SK-N-SH (cell line): Measurements from ENCODE around the gene CNGA4. TPM values are rescaled to one million over a fixed set of nuclear protein-coding genes. Genes with fewer than 3 reads are reported as not detected.

Experiments used
- CTCF ChIA-PET: fragments of 300-600, 350-600 bp; formaldehyde crosslinking; extraction: SDS; loops from one replicate; lab custom pipeline; 2021; lab: Yijun Ruan, JAX
- POLR2A ChIA-PET: fragments of 350-600 bp; sonication (Branson Sonifier 250); formaldehyde crosslinking; extraction: SDS; loops from one replicate; lab custom pipeline; 2020; ENCODE audit warnings: antibody characterized with exemption, inconsistent platforms; lab: Yijun Ruan, JAX
- DNase-seq: peaks from one replicate; pipeline ENCODE4 v3.0.0; 2012
- H2AFZ ChIP-seq: fragments of 200-600 bp; sonication (generic); 2 replicates; pipeline ENCODE4 v1.8.1; 2016; ENCODE audit warnings: antibody characterized with exemption, mild to moderate bottlenecking, low read depth
- H3F3A ChIP-seq: fragments of 200-600 bp; sonication (generic); replicated peaks from 2 replicates; pipeline ENCODE3; 2016; ENCODE audit warnings: antibody characterized with exemption, mild to moderate bottlenecking; ENCODE audit not compliant: insufficient read depth
- H3K27ac ChIP-seq, 2 experiments: fragments of 200-500 bp in 1 of 2; fragments of 200-600 bp in 1 of 2; sonication (Bioruptor generic) in 1 of 2; sonication (generic), shearing (Covaris generic) in 1 of 2; 2 replicates each; pipeline versions ENCODE4 v1.5.1 to v1.6.1; 2014 to 2016; ENCODE audit warnings: low read depth in 2 of 2, inconsistent platforms in 1 of 2, low read length in 1 of 2, mild to moderate bottlenecking in 1 of 2, mixed read lengths in 1 of 2
- H3K27me3 ChIP-seq: fragments of 200-600 bp; sonication (generic), shearing (Covaris generic); 2 replicates; pipeline ENCODE4 v1.6.1; 2016; ENCODE audit warnings: mixed run types; ENCODE audit not compliant: insufficient read depth
- H3K36me3 ChIP-seq, 2 experiments: fragments of 200-500 bp in 1 of 2; fragments of 200-600 bp in 1 of 2; sonication (Bioruptor generic) in 1 of 2; sonication (generic) in 1 of 2; replicated peaks in 1 of 2; 2 replicates each; pipeline versions ENCODE3 to v1.5.1; 2014 to 2016; ENCODE audit warnings: low read length in 1 of 2, mild to moderate bottlenecking in 1 of 2; ENCODE audit not compliant: insufficient read depth in 2 of 2, control insufficient read depth in 1 of 2
- H3K4me1 ChIP-seq, 2 experiments: fragments of 200-500 bp in 1 of 2; fragments of 200-600 bp in 1 of 2; sonication (Bioruptor generic) in 1 of 2; sonication (generic), shearing (Covaris generic) in 1 of 2; 2 replicates each; pipeline versions ENCODE4 v1.5.1 to v1.6.1; 2014 to 2016; ENCODE audit warnings: low read depth in 1 of 2, low read length in 1 of 2, mixed run types in 1 of 2; ENCODE audit not compliant: insufficient read depth in 2 of 2, control insufficient read depth in 1 of 2
- H3K4me2 ChIP-seq: fragments of 200-600 bp; sonication (generic), shearing (Covaris generic); 2 replicates; pipeline ENCODE4 v1.6.1; 2017; ENCODE audit warnings: mixed run types
- H3K4me3 ChIP-seq, 2 experiments: fragments of 200-500 bp in 1 of 2; fragments of 200-600 bp in 1 of 2; sonication (Bioruptor generic) in 1 of 2; sonication (generic), shearing (Covaris generic) in 1 of 2; 2 replicates each; pipeline versions ENCODE4 v1.5.1 to v1.8.1; 2014 to 2016; ENCODE audit warnings: low read depth in 2 of 2, inconsistent platforms in 1 of 2, low read length in 1 of 2, mild to moderate bottlenecking in 1 of 2, mixed read lengths in 1 of 2, moderate library complexity in 1 of 2
- H3K79me2 ChIP-seq: fragments of 200-600 bp; sonication (generic); 2 replicates; pipeline ENCODE4 v1.8.1; 2017; ENCODE audit warnings: mild to moderate bottlenecking; ENCODE audit not compliant: insufficient read depth
- H3K9ac ChIP-seq: fragments of 200-600 bp; sonication (generic); 2 replicates; pipeline ENCODE4 v1.6.1; 2017; ENCODE audit warnings: mixed run types
- H3K9me2 ChIP-seq: fragments of 200-600 bp; sonication (generic); 2 replicates; pipeline ENCODE4 v1.6.1; 2017; ENCODE audit warnings: mixed run types
- H3K9me3 ChIP-seq: fragments of 200-600 bp; sonication (generic); 2 replicates; pipeline ENCODE4 v1.6.1; 2017; ENCODE audit warnings: mixed run types, mild to moderate bottlenecking, moderate library complexity
- H4K20me1 ChIP-seq: fragments of 200-600 bp; sonication (generic); 2 replicates; pipeline ENCODE4 v1.6.1; 2017; ENCODE audit warnings: mild to moderate bottlenecking, mixed run types; ENCODE audit not compliant: insufficient read depth
- CHD2 ChIP-seq: fragments of 150-350 bp; IDR thresholded peaks from 2 replicates; pipeline ENCODE4 v1.6.1; 2018; ENCODE audit warnings: low read length; ENCODE audit not compliant: partially characterized antibody
- CTCF ChIP-seq: fragments of 200-600 bp; sonication (generic); IDR thresholded peaks from 2 replicates; pipeline ENCODE4 v1.6.1; 2017; ENCODE audit warnings: antibody characterized with exemption, mild to moderate bottlenecking, moderate library complexity
- EZH2phosphoT487 ChIP-seq: fragments of 200-600 bp; sonication (generic); IDR thresholded peaks from 2 replicates; pipeline ENCODE4 v1.6.1; 2017; ENCODE audit warnings: low read depth, mixed run types, mild to moderate bottlenecking, antibody characterized with exemption, moderate library complexity, borderline replicate concordance
- FOXJ3 ChIP-seq: sonication (generic); formaldehyde crosslinking; IDR thresholded peaks from 2 replicates; pipeline ENCODE4 v1.5.1; 2020; ENCODE audit warnings: mild to moderate bottlenecking, missing genetic modification reagents
- FOXM1 ChIP-seq: IDR thresholded peaks from 2 replicates; pipeline ENCODE4 v1.4.0; 2012; ENCODE audit warnings: low read depth, mild to moderate bottlenecking
- JUND ChIP-seq: IDR thresholded peaks from 2 replicates; pipeline ENCODE4 v1.4.0; 2012
- MXI1 ChIP-seq: IDR thresholded peaks from 2 replicates; pipeline ENCODE4 v1.6.1; 2012; ENCODE audit warnings: mild to moderate bottlenecking, low read depth, low read length, improper control_type of control experiment
- NRF1 ChIP-seq: IDR thresholded peaks from 2 replicates; pipeline ENCODE4 v1.6.1; 2012; ENCODE audit warnings: low read depth, mild to moderate bottlenecking, low read length
- PBX3 ChIP-seq: IDR thresholded peaks from 2 replicates; pipeline ENCODE4; 2012
- RAD21 ChIP-seq: IDR thresholded peaks from 2 replicates; pipeline ENCODE4 v1.6.1; 2012; ENCODE audit warnings: mild to moderate bottlenecking, low read length
- RCOR1 ChIP-seq: fragments of 150-350 bp; IDR thresholded peaks from 2 replicates; pipeline ENCODE4 v1.6.1; 2017; ENCODE audit warnings: antibody characterized with exemption, low read length
- TAF1 ChIP-seq: IDR thresholded peaks from 2 replicates; pipeline ENCODE4 v1.6.1; 2012; ENCODE audit warnings: low read depth, mild to moderate bottlenecking, low read length, moderate library complexity, borderline replicate concordance
- TEAD4 ChIP-seq: IDR thresholded peaks from 2 replicates; pipeline ENCODE4 v1.4.0; 2012; ENCODE audit warnings: mild to moderate bottlenecking, borderline replicate concordance; ENCODE audit not compliant: insufficient read depth
- WGBS: methylation state at CpG from one replicate; pipeline ENCODE4 v1.1.6; 2017; ENCODE audit warnings: low lambda C conversion rate; 5-methylcytosine and 5-hydroxymethylcytosine counted together
- polyA plus RNA-seq, 3 experiments: library from polyadenylated mRNA; depleted of rRNA; stranded (reverse); fragments of >200 nt; gene quantifications; 2 replicates each; pipeline ENCODE4 v1.2.3, GENCODE V29; 2012
- TF ChIP-seq, protein P1 (sequence below): fragments of 150-350 bp; IDR thresholded peaks from 2 replicates; pipeline ENCODE4 v1.6.1; 2017; ENCODE audit warnings: antibody characterized with exemption, low read length, low read depth, borderline replicate concordance
- TF ChIP-seq, protein P2 (sequence below): IDR thresholded peaks from 2 replicates; pipeline ENCODE4 v1.4.0; 2012; ENCODE audit warnings: low read depth

CNGA4 gene
- polyA plus RNA-seq, 1 of the 3 experiments (the other 2 are of a cell fraction): 0.13 TPM

DNA sequence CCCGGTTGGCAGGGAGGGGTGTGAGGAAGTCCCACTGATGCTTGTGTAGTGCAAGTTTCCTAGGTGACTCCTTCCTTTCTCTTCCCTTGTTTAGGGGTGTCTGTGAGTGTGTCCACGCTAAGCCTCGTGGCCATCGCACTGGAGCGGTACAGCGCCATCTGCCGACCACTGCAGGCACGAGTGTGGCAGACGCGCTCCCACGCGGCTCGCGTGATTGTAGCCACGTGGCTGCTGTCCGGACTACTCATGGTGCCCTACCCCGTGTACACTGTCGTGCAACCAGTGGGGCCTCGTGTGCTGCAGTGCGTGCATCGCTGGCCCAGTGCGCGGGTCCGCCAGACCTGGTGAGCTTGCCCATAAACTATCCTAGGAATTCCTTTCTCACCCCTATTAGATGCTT lies 31.1 kb downstream of the CNGA4 start:
- Histone ChIP-seq H3K36me3 (no peaks in the 10 kb centered on the region), H3K27ac (no peak overlapping the region), H3K9me2 (no peaks in the 10 kb centered on the region), H3F3A (no peaks in the 10 kb centered on the region), H3K27me3 (peaks cover 17% of the 10 kb centered on the region; the same call in 1 of the 2 replicates), H4K20me1 (no peaks in the 10 kb centered on the region), H3K9me3 (no peaks in the 10 kb centered on the region), H3K79me2 (no peaks in the 10 kb centered on the region), H3K4me1 (no peaks in the 10 kb centered on the region; a peak in 1 of 4 replicates), H3K4me3 (no peak overlapping the region), H3K4me2 (no peak overlapping the region), H3K9ac (no peak overlapping the region), H2AFZ (no peak overlapping the region)
- WGBS: 36% methylated on average over 5 of the region's 24 CpGs
- peak; percentile 22 for TF ChIP-seq RAD21
- peak; percentile 50 for TF ChIP-seq CTCF
- TF ChIP-seq RCOR1: no peak
- TF ChIP-seq PBX3: no peak
- CTCF ChIA-PET: interaction anchor here (0.7 to 2.7 kb wide), 9 partner anchors 9 to 47 kb away, joined by 3 to 11 read pairs (median 4); partner anchors contain the start of gene CCKBR
- POLR2A ChIA-PET: no interaction called here
- peak; percentile 48 for DNase-seq

DNA sequence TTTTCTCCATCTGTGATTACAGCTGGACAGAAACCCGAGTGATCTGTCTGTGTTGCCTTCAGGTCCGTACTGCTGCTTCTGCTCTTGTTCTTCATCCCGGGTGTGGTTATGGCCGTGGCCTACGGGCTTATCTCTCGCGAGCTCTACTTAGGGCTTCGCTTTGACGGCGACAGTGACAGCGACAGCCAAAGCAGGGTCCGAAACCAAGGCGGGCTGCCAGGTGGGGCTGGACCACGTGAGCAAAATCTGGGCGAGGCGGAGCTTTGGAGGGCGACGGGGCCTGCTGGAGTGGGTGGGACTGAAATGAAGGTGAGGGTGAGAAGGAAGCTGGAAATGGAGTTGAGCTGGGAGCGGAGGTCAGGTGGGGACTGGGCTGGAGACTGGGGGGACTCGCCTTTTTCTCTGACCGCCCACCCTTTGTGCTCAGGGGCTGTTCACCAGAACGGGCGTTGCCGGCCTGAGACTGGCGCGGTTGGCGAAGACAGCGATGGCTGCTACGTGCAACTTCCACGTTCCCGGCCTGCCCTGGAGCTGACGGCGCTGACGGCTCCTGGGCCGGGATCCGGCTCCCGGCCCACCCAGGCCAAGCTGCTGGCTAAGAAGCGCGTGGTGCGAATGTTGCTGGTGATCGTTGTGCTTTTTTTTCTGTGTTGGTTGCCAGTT lies 31.8 kb downstream of the CNGA4 start:
- WGBS: 58% methylated on average over 39 of the region's 41 CpGs

More for the DNA sequence above, 31.8 kb downstream of the CNGA4 start:
- Histone ChIP-seq H3K9ac (no peak overlapping the region), H3K36me3 (no peaks in the 10 kb centered on the region), H3K79me2 (no peaks in the 10 kb centered on the region), H2AFZ (no peak overlapping the region), H3K9me2 (no peaks in the 10 kb centered on the region), H3K9me3 (no peaks in the 10 kb centered on the region), H3F3A (no peaks in the 10 kb centered on the region), H3K4me3 (no peak overlapping the region), H3K27me3 (peaks cover 17% of the 10 kb centered on the region; the same call in 1 of the 2 replicates), H3K4me2 (no peak overlapping the region), H4K20me1 (no peaks in the 10 kb centered on the region), H3K4me1 (no peaks in the 10 kb centered on the region; a peak in 1 of 4 replicates), H3K27ac (no peak overlapping the region)
- TF ChIP-seq FOXM1 (no peak), TEAD4 (no peak), EZH2phosphoT487 (no peak), TAF1 (no peak), NRF1 (no peak), FOXJ3 (CRISPR knock-in tag) (no peak), CHD2 (no peak), MXI1 (no peak), JUND (no peak)
- TF ChIP-seq, protein P1, sequence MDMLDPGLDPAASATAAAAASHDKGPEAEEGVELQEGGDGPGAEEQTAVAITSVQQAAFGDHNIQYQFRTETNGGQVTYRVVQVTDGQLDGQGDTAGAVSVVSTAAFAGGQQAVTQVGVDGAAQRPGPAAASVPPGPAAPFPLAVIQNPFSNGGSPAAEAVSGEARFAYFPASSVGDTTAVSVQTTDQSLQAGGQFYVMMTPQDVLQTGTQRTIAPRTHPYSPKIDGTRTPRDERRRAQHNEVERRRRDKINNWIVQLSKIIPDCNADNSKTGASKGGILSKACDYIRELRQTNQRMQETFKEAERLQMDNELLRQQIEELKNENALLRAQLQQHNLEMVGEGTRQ: no peak
- TF ChIP-seq, protein P2, sequence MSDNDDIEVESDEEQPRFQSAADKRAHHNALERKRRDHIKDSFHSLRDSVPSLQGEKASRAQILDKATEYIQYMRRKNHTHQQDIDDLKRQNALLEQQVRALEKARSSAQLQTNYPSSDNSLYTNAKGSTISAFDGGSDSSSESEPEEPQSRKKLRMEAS: no peak
- POLR2A ChIA-PET: no interaction called here
- CTCF ChIA-PET: interaction anchor here (0.7 to 2.7 kb wide), 9 partner anchors 12 to 83 kb away, joined by 3 to 11 read pairs (median 4); no protein-coding TSS in a partner anchor
- DNase-seq: no peak
